HG03066 (cell line): Measurements from ENCODE around the gene OR10J5.

ENCODE experiments used
- ATAC-seq: cut with Tn5 transposase; IDR thresholded peaks from one replicate; pipeline ENCODE4 v1.9.1; 2021; ENCODE audit warnings: low read depth; ENCODE audit not compliant: unreplicated experiment

The OR10J5 gene

DNA sequence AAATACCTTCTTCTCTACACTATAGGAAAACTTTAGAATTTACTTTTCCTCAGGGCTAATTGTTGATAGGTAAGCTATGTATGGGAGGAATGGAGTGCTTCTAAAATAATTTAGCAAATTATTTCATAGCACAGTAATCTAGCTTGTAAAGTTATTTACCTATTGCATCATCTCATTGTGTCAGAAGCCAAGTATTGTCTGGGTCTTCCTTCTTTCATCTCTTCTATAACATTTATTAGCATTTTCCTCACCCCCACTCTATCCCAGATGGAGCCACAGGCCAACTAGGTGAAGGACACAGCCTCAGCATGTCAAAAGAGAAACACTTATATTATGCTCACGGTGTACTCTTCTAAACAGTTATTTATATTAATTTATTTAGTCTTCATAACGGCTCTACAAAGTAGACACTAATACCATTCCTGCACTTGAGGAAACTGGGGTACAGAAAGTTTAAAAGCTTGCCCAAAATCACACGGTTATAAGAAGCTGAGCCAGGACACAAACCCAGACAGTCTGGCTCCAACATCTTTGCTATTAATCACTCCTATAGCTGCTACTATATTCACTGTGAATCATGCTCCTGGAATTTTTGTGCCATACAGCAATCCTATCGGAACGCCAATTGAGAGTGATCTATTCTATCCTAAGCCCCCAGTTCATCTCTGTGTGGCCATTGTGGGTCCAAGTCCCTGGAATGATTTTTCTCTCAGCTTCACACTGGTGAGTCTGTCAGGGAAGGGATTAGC, 43.1 kb downstream of the OR10J5 start:
- ATAC-seq: no peak
